ENCODE results near the gene CHCHD6.

Gene CHCHD6

DNA sequence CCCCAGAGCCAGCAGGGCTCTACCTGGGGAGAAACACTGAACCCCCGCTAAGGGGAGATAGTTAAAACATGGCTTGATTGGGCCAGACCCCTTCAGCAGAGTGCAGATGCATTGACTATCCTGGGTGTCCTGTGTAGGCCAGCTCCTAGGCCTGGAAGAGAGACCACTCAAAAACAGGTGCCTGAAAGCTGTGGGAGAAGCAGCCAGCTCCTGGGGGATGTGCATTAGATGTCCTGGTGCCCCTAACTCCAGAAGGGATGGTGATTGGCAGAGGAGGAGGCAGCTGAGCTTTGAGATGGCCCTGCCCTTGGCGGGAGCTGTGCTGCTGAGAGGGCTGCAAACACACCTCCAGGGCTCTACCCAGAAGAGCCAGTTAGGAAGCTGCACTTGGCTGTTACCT is 189.6 kb downstream of the CHCHD6 start:
- TF ChIP-seq, protein P1, sequence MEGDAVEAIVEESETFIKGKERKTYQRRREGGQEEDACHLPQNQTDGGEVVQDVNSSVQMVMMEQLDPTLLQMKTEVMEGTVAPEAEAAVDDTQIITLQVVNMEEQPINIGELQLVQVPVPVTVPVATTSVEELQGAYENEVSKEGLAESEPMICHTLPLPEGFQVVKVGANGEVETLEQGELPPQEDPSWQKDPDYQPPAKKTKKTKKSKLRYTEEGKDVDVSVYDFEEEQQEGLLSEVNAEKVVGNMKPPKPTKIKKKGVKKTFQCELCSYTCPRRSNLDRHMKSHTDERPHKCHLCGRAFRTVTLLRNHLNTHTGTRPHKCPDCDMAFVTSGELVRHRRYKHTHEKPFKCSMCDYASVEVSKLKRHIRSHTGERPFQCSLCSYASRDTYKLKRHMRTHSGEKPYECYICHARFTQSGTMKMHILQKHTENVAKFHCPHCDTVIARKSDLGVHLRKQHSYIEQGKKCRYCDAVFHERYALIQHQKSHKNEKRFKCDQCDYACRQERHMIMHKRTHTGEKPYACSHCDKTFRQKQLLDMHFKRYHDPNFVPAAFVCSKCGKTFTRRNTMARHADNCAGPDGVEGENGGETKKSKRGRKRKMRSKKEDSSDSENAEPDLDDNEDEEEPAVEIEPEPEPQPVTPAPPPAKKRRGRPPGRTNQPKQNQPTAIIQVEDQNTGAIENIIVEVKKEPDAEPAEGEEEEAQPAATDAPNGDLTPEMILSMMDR (IDR thresholded peaks at IDR 0.05; ENCODE audit: borderline replicate concordance, insufficient read depth, low read depth, low read length): no peak

DNA sequence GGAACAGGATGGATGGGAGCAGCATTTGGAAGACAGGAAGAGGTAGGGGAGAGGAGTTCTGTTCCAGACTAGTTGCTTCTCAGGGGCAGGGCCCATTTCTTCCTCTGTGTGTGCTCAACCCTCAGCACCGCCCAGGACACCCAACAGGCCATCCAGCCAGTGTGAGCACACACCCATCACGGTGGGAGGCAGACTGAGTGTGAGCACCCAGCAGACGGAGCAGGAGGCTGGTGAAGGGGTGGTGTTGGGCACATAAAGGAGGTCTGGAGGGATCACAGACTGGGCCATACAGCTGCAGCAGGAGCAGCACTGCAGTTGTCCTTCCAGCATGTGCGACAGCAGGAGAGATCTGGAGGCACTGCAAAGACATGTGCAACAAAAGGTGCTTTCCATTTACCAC is 190.4 kb downstream of the CHCHD6 start:
- H3K4me3 ChIP-seq (ENCODE audit: low read depth, low read length): no peak overlapping the region
- TF ChIP-seq, protein P1 (IDR thresholded peaks at IDR 0.05; ENCODE audit: borderline replicate concordance, insufficient read depth, low read depth, low read length): no peak

More for the DNA sequence above, 189.6 kb downstream of the CHCHD6 start:
- no peak overlapping the region for H3K4me3 ChIP-seq (ENCODE audit: low read depth, low read length)

DNA sequence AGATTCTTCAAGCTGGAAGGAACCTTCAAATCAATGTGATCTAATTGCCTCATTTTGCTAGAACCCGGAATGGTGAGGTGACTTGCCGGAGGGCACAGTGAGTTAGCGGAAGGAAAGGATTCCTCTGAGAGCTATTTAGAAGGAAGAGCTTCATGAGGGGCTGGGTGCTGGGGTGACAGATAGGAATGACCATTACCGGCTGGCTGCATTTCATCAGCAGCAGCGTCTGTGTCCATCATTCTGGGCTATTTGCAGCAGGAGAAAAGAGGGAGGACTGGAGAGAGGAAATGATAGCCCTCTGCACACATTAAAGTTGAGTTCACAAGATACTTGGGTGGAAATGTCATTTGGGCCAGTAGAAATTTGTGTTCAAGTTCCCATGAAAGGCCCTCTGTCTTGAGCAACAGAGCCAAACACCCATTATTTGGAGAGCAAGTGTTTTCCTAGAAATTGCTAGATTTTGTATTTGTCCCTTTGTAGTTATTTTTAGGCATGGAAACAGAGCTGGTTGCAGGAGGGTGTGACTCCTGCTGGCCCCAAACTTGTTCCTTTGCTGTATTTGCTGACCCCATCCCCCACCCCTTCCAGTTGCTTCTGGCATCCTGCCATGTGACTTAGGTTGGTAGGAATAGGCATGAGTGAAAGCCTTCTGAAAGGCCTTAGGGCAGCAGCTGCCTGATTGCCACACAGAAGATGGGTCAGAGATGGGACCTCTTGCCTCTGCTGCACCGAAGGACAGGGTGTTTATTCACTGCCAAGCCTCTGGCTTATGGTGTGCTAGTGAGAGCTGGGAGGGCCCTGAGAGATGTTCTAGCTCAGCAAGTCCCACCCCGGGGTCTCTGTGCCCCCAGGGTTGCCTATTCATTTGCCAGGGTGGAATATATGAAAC is 191.4 kb downstream of the CHCHD6 start:
- TF ChIP-seq, protein P1 (IDR thresholded peaks at IDR 0.05; ENCODE audit: borderline replicate concordance, insufficient read depth, low read depth, low read length): no peak
- H3K4me3 ChIP-seq (ENCODE audit: low read depth, low read length): no peak overlapping the region

DNA sequence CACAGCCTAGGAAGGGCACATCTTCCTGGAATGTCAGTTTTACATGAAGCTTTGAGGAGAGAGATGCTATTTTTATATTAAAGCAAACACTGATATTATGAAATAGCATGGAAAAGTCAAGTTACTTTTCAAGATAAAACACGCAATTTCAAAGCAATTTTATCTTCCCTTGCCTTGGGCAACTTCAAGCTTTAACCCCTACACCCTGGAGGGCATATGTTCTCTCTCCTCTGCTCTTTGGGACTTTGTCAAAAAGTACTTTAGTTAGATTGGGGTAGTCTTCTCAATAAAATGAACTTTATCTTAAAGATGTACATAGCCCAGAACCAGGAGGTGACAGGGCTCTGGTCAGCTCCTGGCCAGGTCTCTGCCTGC is 192.0 kb downstream of the CHCHD6 start:
- TF ChIP-seq, protein P1 (IDR thresholded peaks at IDR 0.05; ENCODE audit: borderline replicate concordance, insufficient read depth, low read depth, low read length): no peak

DNA sequence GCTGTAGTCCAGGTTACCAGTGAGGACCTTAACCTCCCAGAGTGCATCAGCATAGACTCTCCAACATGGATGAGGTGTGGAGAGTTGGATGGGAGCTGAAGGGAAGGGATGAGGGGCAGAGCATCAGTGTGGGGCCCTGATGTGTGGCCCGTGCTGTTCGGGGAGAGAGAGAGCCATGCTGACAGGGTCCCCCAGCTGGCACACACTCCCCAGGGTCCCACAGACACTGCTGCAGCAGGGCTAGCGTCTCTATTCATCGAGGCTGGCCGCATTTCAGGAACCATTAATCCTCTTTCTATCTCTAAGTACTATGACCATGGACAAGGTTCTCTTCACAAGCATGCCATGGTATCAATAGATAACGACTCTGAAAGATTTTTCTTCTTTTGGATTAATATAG is 192.9 kb downstream of the CHCHD6 start:
- TF ChIP-seq, protein P1 (IDR thresholded peaks at IDR 0.05; ENCODE audit: borderline replicate concordance, insufficient read depth, low read depth, low read length): no peak
- H3K4me3 ChIP-seq (ENCODE audit: low read depth, low read length): no peak overlapping the region

More for the DNA sequence above, 192.0 kb downstream of the CHCHD6 start:
- no peak overlapping the region for H3K4me3 ChIP-seq (ENCODE audit: low read depth, low read length)

DNA sequence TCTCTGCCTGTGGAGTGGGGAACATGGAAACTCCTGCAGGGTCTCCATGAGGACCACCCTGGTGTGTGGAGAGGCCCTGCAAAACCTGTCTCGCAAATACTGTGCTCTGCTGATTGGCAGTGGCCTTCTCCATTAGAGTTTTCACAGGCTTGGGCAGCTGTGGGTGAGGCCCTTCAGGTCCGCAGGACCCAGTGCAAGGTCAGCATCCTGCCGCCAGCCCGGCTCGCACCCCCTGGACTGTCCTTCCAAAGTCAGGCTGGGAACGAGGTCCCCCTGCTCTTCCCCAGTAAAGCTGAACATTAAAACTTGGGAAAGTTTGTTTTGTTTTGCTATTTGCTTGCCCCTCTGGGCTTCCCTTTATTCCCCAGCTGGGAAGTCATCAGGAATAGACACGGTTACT is 193.9 kb downstream of the CHCHD6 start:
- TF ChIP-seq, protein P1 (IDR thresholded peaks at IDR 0.05; ENCODE audit: borderline replicate concordance, insufficient read depth, low read depth, low read length): no peak
- no peak overlapping the region for H3K4me3 ChIP-seq (ENCODE audit: low read depth, low read length)
